HuH-7.5 (cell line): ENCODE measurements around the gene LRRC31.

Source experiments
- DNase-seq: peaks from one replicate; pipeline ENCODE4 v3.0.0; 2011; ENCODE audit warnings: low spot score

Gene LRRC31

GRCh38 chr3:169863458-169863899 is 6.3 kb downstream of the LRRC31 start:
- DNase-seq, result peak; percentile 25

- no peak for DNase-seq
Measured at GRCh38 chr3:169861871-169862270, 7.9 kb downstream of the LRRC31 start.

- no peak for DNase-seq
Measured at GRCh38 chr3:169857811-169858210, 11.9 kb downstream of the LRRC31 start.

- no peak for DNase-seq
Measured at GRCh38 chr3:169855514-169855913, 14.2 kb downstream of the LRRC31 start.

GRCh38 chr3:169850618-169851017 is 19.1 kb downstream of the LRRC31 start:
- DNase-seq, result no peak

GRCh38 chr3:169848741-169849140 is 21.0 kb downstream of the LRRC31 start:
- DNase-seq, result no peak

- DNase-seq, result no peak
Measured at GRCh38 chr3:169847896-169848295, 21.8 kb downstream of the LRRC31 start.

GRCh38 chr3:169846458-169847193 is 23.1 kb downstream of the LRRC31 start:
- no peak for DNase-seq

GRCh38 chr3:169842960-169843359 is 26.8 kb downstream of the LRRC31 start:
- no peak for DNase-seq

GRCh38 chr3:169841171-169841570 is 28.6 kb downstream of the LRRC31 start:
- DNase-seq, result no peak

GRCh38 chr3:169838511-169839030 is 31.2 kb downstream of the LRRC31 start:
- no peak for DNase-seq

- no peak for DNase-seq
Measured at GRCh38 chr3:169836942-169837275, 32.8 kb downstream of the LRRC31 start.

GRCh38 chr3:169836078-169836941 is 33.4 kb downstream of the LRRC31 start:
- no peak for DNase-seq

GRCh38 chr3:169835533-169835932 is 34.2 kb downstream of the LRRC31 start:
- no peak for DNase-seq

GRCh38 chr3:169827712-169828111 is 42.0 kb downstream of the LRRC31 start:
- no peak for DNase-seq

GRCh38 chr3:169825316-169825715 is 44.4 kb downstream of the LRRC31 start:
- DNase-seq, result no peak

- DNase-seq, result no peak
Measured at GRCh38 chr3:169822983-169823382, 46.8 kb downstream of the LRRC31 start.

- no peak for DNase-seq
Measured at GRCh38 chr3:169822540-169822939, 47.2 kb downstream of the LRRC31 start.

GRCh38 chr3:169822091-169822490 is 47.6 kb downstream of the LRRC31 start:
- DNase-seq, result no peak

- DNase-seq, result no peak
Measured at GRCh38 chr3:169818316-169818715, 51.4 kb downstream of the LRRC31 start.

- no peak for DNase-seq
Measured at GRCh38 chr3:169815590-169816150, 54.1 kb downstream of the LRRC31 start.

- no peak for DNase-seq
Measured at GRCh38 chr3:169813757-169814517, 55.8 kb downstream of the LRRC31 start.
